Measurements from ENCODE around the gene OLFML1.

OLFML1 gene

DNA sequence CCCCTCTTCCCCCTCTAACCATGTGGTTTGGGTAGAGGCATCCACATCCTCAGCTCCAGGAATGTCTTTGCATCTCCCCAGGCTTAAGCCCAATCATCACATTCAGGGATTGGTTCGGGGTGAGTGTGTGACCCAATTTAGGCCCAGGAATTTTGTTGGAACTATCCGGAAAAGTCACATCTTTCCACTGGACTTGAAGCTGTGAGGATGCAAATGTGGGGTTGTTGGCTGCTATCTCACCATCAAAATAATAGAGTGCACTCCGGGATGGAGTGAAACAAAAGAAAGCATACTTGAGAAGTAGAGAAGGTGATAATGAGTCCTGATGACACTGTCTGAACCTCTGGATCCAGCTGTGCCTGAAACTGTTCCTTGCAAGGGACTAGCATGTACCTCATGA is 33.8 kb upstream of the OLFML1 start:
- TF ChIP-seq, protein P1, sequence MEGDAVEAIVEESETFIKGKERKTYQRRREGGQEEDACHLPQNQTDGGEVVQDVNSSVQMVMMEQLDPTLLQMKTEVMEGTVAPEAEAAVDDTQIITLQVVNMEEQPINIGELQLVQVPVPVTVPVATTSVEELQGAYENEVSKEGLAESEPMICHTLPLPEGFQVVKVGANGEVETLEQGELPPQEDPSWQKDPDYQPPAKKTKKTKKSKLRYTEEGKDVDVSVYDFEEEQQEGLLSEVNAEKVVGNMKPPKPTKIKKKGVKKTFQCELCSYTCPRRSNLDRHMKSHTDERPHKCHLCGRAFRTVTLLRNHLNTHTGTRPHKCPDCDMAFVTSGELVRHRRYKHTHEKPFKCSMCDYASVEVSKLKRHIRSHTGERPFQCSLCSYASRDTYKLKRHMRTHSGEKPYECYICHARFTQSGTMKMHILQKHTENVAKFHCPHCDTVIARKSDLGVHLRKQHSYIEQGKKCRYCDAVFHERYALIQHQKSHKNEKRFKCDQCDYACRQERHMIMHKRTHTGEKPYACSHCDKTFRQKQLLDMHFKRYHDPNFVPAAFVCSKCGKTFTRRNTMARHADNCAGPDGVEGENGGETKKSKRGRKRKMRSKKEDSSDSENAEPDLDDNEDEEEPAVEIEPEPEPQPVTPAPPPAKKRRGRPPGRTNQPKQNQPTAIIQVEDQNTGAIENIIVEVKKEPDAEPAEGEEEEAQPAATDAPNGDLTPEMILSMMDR (IDR thresholded peaks at IDR 0.05; ENCODE audit: borderline replicate concordance, insufficient read depth, low read depth, low read length): no peak
- H3K4me3 ChIP-seq (ENCODE audit: low read depth, low read length): no peak overlapping the region

DNA sequence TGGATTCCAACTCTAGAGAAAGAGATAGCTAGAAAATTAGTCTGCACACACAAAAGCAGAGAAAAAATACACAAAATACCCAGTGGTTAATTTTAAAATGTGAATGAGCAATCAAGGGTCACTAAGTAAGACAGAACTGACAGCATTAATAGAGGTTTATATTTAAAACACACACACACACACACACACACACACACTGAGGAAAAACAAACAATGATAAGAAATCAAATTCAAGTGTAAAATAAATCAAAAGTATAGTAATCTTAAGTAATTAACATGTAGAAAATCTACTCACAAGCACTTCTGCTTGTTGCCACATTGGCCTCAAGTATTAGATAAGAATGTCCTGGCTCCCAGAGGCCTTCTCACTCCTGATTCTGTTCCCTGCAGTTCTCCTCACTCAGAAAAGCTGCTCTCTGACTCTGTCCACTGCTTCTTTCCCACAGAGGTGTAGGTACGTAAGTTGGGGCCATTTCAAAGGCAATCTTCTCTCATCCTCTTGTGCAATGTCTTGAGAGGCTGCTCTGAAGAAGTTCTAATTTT is 33.3 kb upstream of the OLFML1 start:
- TF ChIP-seq, protein P1 (IDR thresholded peaks at IDR 0.05; ENCODE audit: borderline replicate concordance, insufficient read depth, low read depth, low read length): no peak
- no peak overlapping the region for H3K4me3 ChIP-seq (ENCODE audit: low read depth, low read length)

DNA sequence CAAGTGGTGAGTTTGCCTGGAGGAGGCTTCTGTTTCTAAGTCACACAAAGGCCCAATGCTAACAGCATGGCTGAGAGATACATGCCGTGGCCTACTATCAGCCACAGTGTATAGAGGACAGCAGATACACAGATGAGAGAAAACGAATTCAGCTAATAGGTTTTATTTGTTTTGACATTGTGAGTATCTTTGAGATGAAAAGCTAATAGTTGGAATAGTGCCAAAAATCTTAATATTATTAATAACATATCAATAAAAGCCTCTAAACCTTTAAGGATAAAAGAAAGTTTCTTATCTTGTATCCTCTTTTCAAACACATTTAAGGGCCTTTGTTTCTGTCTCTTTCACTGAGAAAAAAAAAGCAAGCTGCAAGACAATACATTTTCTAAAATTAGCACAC is 30.5 kb upstream of the OLFML1 start:
- TF ChIP-seq, protein P1 (IDR thresholded peaks at IDR 0.05; ENCODE audit: borderline replicate concordance, insufficient read depth, low read depth, low read length): no peak
- H3K4me3 ChIP-seq (ENCODE audit: low read depth, low read length): no peak overlapping the region

DNA sequence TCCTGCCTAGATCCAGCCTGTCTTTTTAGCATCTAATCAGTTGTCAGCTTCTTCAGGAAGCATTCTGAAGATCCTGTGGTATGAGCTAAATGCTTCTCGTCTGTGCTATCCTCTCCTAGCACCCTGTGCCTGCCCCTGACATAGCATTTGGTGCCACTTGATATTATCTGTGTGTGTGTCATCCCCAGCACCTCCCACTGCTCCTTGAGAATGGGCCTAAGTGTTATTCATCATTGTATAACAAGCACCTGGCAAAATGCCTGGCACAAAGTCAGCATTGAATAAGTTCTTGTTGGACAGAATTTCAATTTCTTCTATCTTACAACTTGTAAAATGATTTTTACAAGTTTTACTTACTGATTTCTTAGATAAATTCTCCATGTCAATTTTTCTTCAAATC is 28.1 kb upstream of the OLFML1 start:
- TF ChIP-seq, protein P1 (IDR thresholded peaks at IDR 0.05; ENCODE audit: borderline replicate concordance, insufficient read depth, low read depth, low read length): no peak
- no peak overlapping the region for H3K4me3 ChIP-seq (ENCODE audit: low read depth, low read length)

DNA sequence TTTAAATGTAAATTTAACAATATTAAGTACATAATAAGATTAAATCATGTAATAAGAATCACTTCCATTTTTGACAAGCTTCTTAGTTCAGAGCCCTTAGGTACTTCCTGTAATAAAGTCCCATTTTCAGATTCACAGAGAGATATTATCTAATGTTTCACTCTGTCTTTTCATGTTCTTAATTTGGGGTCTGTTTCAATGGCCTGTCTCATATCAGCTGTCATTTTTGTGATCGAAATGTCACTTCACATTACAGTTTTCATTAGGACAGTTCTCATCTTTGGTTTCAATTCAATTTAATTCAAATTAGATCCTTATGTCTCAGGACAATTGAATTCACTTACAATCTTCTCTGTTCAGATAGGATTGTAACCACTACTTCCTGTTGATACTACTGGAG is 22.6 kb upstream of the OLFML1 start:
- H3K4me3 ChIP-seq (ENCODE audit: low read depth, low read length): no peak overlapping the region
- TF ChIP-seq, protein P1 (IDR thresholded peaks at IDR 0.05; ENCODE audit: borderline replicate concordance, insufficient read depth, low read depth, low read length): no peak

DNA sequence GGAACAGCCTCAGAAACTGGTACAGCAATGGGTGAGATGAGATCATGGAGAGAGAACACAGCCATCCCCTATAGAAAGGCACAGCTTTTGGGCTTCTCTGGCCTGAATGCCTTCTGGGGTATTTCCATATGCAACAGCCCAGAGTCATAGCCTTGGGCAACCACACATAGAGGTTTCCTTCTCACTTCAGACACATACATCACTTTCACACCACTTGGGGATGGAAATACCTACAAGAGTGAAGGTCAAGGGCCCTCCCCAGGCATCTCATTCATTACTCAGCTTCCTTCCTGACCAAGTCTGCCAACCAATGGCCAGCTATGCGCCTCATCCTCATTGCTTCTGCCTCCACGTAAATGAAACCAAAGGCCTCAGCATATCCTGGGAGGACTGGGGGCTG is 17.7 kb upstream of the OLFML1 start:
- no peak overlapping the region for H3K4me3 ChIP-seq (ENCODE audit: low read depth, low read length)
- TF ChIP-seq, protein P1 (IDR thresholded peaks at IDR 0.05; ENCODE audit: borderline replicate concordance, insufficient read depth, low read depth, low read length): no peak

DNA sequence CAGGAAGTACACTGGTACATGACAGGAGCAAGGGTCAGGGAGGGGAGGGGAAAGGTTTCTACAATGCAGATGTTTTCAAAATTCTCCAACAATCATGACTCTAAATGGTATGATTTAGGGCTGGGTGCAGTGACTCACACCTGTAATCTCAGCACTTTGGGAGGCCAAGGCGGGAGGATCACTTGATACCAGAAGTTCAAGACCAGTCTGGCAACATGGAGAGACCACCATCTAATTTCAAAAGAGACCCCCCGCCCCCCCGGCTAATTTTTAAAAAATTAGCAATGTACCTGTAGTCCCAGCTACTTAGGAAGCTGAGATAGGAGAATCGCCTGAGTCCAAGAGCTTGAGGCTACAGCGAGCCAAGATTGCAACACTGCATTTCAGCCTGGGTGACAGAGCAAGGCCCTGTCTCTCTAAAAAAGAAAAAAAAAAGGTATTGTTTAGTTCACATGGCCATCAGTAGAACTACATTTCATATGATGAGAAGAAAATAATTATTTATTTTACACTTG is 15.9 kb upstream of the OLFML1 start:
- TF ChIP-seq, protein P1 (IDR thresholded peaks at IDR 0.05; ENCODE audit: borderline replicate concordance, insufficient read depth, low read depth, low read length): no peak
- H3K4me3 ChIP-seq (ENCODE audit: low read depth, low read length): no peak overlapping the region

All from GM12875 (cell line).